Esophagus (tissue), 2 donors: ENCODE measurements around the gene TAOK2. TPM values are rescaled to one million over a fixed set of nuclear protein-coding genes. Genes with fewer than 3 reads are reported as not detected.
A peak's percentile ranks its signal among the peaks of the same experiment; 100 is the strongest.

Experiments
- H3K27ac ChIP-seq, 2 donors: one replicate each; pipeline ENCODE4 v1.5.1; 2013; ENCODE audit warnings: low read depth in 2 of 2, mild to moderate bottlenecking in 2 of 2, inconsistent platforms in 1 of 2, low read length in 1 of 2, moderate library complexity in 1 of 2
- H3K27me3 ChIP-seq, 2 donors: one replicate each; pipeline ENCODE4 v1.6.1; 2013; ENCODE audit warnings: low read length in 2 of 2, control low read depth in 1 of 2, mild to moderate bottlenecking in 1 of 2; ENCODE audit not compliant: insufficient read depth in 2 of 2, control insufficient read depth in 1 of 2
- H3K36me3 ChIP-seq, 2 donors: one replicate each; pipeline ENCODE4 v1.6.1; 2013; ENCODE audit warnings: low read length in 1 of 2; ENCODE audit not compliant: control insufficient read depth in 2 of 2, insufficient read depth in 2 of 2
- H3K4me1 ChIP-seq, 2 donors: one replicate each; pipeline ENCODE4 v1.6.1; 2013; ENCODE audit warnings: low read length in 1 of 2; ENCODE audit not compliant: control insufficient read depth in 2 of 2, insufficient read depth in 2 of 2
- H3K4me3 ChIP-seq, 2 donors: one replicate each; pipeline ENCODE4 v1.5.1; 2013; ENCODE audit warnings: low read length in 2 of 2, mild to moderate bottlenecking in 2 of 2, low read depth in 1 of 2, moderate library complexity in 1 of 2
- H3K9me3 ChIP-seq, 2 donors: one replicate each; pipeline ENCODE4 v1.6.1; 2013; ENCODE audit warnings: mild to moderate bottlenecking in 2 of 2, low read depth in 1 of 2, low read length in 1 of 2, moderate library complexity in 1 of 2; ENCODE audit not compliant: control insufficient read depth in 2 of 2, insufficient read depth in 1 of 2
- WGBS, 2 donors: extraction: QIAGEN DNeasy Blood & Tissue Kit; methylation state at CpG; one replicate each; pipeline ENCODE4 v1.1.7; 2013; 5-methylcytosine and 5-hydroxymethylcytosine counted together
- polyA plus RNA-seq, 2 donors: library from polyadenylated mRNA; stranded (reverse); fragments of 200-250 nt; gene quantifications; one replicate each; pipeline ENCODE4 v1.2.3, GENCODE V29; 2013
- donor health status: healthy with polysubstance abuse.
- donor health status: Bipolar disorder and iron deficiency.

Gene TAOK2
- polyA plus RNA-seq, 2 donors: 15.6 to 30.2 TPM

- H3K4me3 ChIP-seq: peak overlapping the region; percentile 1 to 85
- H3K27ac ChIP-seq: peak overlapping the region; percentile 94 to 98
- H3K36me3 ChIP-seq: peaks cover 0 to 3% of the 10 kb centered on the region in 2 donors
- no peaks in the 10 kb centered on the region for H3K27me3 ChIP-seq
- no peaks in the 10 kb centered on the region for H3K9me3 ChIP-seq
- 76 to 81% methylated on average over 14 of the region's 14 CpGs for WGBS, 2 donors
- H3K4me1 ChIP-seq: peaks cover 0 to 3% of the 10 kb centered on the region in 2 donors
Measured at GRCh38 chr16:29963021-29963743, 10.5 kb upstream of the TAOK2 start.

- no peak overlapping the region for H3K27ac ChIP-seq
- no peak overlapping the region for H3K4me3 ChIP-seq
- no peaks in the 10 kb centered on the region for H3K9me3 ChIP-seq
- peaks cover 2% of the 10 kb centered on the region in 2 donors for H3K4me1 ChIP-seq
- no peaks in the 10 kb centered on the region for H3K27me3 ChIP-seq
- WGBS, 2 donors: 92 to 98% methylated on average over 4 of the region's 4 CpGs
- peaks cover 0 to 9% of the 10 kb centered on the region in 2 donors for H3K36me3 ChIP-seq
Measured at GRCh38 chr16:29968205-29968604, 5.5 kb upstream of the TAOK2 start.

DNA sequence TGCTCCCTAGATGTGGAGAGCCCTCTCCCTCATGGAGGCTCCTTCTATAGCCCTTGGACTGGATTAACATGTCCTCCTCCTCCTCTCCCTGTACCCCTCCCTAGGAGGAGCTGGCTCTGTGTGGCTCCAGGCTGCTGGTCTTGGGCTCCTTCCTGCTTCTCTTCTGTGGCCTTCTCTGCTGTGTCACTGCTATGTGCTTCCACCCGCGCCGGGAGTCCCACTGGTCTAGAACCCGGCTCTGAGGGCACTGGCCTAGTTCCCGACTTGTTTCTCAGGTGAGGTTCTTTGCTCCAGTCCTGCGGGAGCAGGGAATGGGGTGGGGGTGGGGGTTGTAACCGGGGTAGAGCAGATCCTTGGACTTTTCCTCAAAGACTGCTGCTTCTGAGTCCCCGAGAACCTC lies 2.4 kb upstream of the TAOK2 start:
- no peak overlapping the region for H3K4me3 ChIP-seq
- peaks cover 0 to 9% of the 10 kb centered on the region in 2 donors for H3K36me3 ChIP-seq

DNA sequence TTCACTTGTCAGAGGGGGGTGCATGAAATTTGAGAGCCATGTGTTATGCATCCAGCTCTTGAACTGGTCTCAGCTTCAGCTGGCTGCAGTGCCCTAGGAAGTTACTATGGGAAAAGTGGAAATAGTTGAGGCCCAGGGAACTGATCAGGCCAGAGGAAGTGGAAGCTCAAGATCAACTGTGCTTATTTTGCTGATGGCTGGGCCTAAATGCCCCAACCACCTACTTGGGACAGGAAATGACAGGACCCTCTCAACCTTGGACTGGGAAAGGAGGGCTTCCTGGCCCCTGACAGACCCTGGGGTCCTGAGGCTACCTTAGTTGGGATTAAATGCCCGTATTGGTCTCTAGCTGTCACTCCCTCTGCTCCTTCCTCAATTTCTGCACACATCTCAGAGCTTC lies 1.2 kb upstream of the TAOK2 start:
- no peak overlapping the region for H3K4me3 ChIP-seq
- peaks cover 10 to 16% of the 10 kb centered on the region in 2 donors for H3K4me1 ChIP-seq
- peaks cover 0 to 9% of the 10 kb centered on the region in 2 donors for H3K36me3 ChIP-seq
- H3K9me3 ChIP-seq: no peaks in the 10 kb centered on the region
- no peaks in the 10 kb centered on the region for H3K27me3 ChIP-seq
- peak overlapping the region in 1 of 2 donors; percentile 31 for H3K27ac ChIP-seq
- WGBS, 2 donors: 91 to 100% methylated on average over 1 of the region's 1 CpG

More for the DNA sequence above, 2.4 kb upstream of the TAOK2 start:
- H3K27ac ChIP-seq: no peak overlapping the region
- H3K4me1 ChIP-seq: peaks cover 9 to 16% of the 10 kb centered on the region in 2 donors
- H3K9me3 ChIP-seq: no peaks in the 10 kb centered on the region
- 88 to 91% methylated on average over 8 of the region's 8 CpGs for WGBS, 2 donors
- H3K27me3 ChIP-seq: no peaks in the 10 kb centered on the region

GRCh38 chr16:29972992-29973383 lies 680 bp upstream of the TAOK2 start:
- Histone ChIP-seq H3K4me1 (peaks cover 10 to 16% of the 10 kb centered on the region in 2 donors), H3K9me3 (no peaks in the 10 kb centered on the region), H3K36me3 (peaks cover 5 to 8% of the 10 kb centered on the region in 2 donors), H3K27me3 (no peaks in the 10 kb centered on the region), H3K27ac (peak overlapping the region in 1 of 2 donors; percentile 40), H3K4me3 (peak overlapping the region; percentile 64 to 94)
- 61 to 76% methylated on average over 6 of the region's 6 CpGs for WGBS, 2 donors

DNA sequence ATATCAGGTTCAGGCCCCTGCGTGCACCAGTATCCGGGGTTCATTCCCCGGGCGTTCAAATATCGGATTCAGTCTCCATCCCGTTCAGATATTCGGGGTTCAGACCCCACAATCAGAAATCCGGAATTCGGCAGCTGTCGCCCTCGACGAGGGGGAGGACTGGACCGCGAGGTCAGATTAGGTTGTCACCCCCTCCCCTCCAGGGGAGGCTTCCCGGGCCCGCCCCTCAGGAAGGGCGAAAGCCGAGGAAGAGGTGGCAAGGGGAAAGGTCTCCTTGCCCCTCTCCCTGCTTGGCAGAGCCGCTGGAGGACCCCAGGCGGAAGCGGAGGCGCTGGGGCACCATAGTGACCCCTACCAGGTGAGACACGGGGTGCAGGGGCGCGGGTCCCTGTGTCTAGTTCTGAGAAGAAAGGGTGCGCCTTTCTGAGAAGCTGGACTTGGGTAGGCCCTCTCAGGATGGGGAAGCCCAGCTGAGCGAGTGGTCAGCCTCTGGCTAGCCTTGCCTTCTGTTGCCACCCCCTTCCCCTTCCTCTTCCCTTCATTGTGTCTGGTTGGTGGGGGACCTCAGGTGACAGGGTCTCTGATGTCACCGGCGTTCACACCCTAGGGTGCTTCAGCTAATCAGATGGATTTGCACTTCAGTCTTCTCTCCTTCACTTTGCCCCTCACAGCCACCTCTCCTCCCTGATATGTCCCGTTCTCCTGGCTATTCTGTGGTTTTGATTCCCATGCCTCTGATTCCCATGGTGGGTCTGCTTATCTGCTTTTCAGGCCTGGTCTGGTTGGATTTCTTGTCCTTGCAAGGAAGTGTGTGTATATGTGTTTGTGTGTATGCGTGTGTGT lies 844 bp downstream of the TAOK2 start:
- Histone ChIP-seq H3K4me3 (peak overlapping the region; percentile 64 to 94), H3K27me3 (no peaks in the 10 kb centered on the region), H3K36me3 (peaks cover 14 to 19% of the 10 kb centered on the region in 2 donors), H3K9me3 (no peaks in the 10 kb centered on the region), H3K4me1 (peaks cover 10 to 16% of the 10 kb centered on the region in 2 donors), H3K27ac (peak overlapping the region; percentile 77 to 96)
- WGBS, 2 donors: 2% methylated on average over 30 to 31 of the region's 31 CpGs

DNA sequence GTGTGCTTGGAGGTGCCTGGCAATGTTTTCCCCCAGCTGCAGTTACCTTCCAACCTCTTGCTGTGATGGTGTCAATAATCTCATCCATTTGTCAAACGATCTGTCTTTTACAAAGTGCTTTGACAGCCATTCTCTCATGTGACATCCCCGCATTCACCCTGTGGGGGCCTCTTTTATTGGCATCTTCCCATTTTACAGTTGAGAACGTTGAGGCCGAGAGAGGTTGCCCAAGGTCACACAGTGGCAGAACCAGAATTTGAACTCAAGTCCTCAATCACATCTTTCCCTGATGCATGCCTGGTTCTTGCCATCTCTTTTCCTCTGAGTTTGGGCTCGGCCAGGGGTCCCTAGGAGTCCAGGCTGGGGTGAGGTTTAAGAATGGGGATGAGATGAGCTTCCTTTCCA lies 1.5 kb downstream of the TAOK2 start:
- Histone ChIP-seq H3K4me1 (peaks cover 10 to 16% of the 10 kb centered on the region in 2 donors), H3K27ac (peak overlapping the region in 1 of 2 donors; percentile 96), H3K4me3 (peak overlapping the region; percentile 64 to 94), H3K27me3 (no peaks in the 10 kb centered on the region), H3K9me3 (no peaks in the 10 kb centered on the region), H3K36me3 (peaks cover 17 to 21% of the 10 kb centered on the region in 2 donors)
- WGBS, 2 donors: 52 to 55% methylated on average over 5 of the region's 5 CpGs

- H3K4me1 ChIP-seq: peaks cover 10 to 16% of the 10 kb centered on the region in 2 donors
- peak overlapping the region in 1 of 2 donors; percentile 94 for H3K4me3 ChIP-seq
- H3K9me3 ChIP-seq: no peaks in the 10 kb centered on the region
- peaks cover 17 to 25% of the 10 kb centered on the region in 2 donors for H3K36me3 ChIP-seq
- H3K27me3 ChIP-seq: no peaks in the 10 kb centered on the region
- H3K27ac ChIP-seq: peak overlapping the region in 1 of 2 donors; percentile 33
- WGBS, 2 donors: 22 to 29% methylated on average over 5 to 6 of the region's 6 CpGs
Measured at GRCh38 chr16:29975811-29976511, 2.3 kb downstream of the TAOK2 start.
